ENCODE results near the gene RAB29. TPM values are rescaled to one million over a fixed set of nuclear protein-coding genes. Genes with fewer than 3 reads are reported as not detected.

The RAB29 gene
- polyA plus RNA-seq, 12 donors: 3.1 to 130 (median 3.5) TPM

- DNase-seq: no peak
Measured at GRCh38 chr1:205798577-205798976, 23.3 kb upstream of the RAB29 start.

DNA sequence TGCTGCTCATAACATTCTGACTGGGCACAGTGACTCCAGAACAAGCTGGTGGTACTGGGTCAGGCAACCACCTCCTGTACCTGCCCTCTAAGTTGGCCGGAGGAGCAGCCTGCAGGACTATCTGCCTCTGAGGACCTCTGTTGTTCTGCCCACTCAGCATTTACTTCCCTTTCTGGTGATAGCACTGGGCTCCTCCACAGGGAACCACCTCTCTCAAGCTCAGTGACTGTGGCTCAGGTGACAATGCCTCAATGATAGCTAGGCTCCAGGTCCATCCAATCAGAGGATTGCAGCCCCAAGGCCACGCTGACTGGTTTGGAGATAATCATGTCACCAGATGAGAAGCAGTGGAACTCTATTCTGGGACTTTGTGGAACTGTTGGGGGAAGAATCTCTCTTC, 21.9 kb upstream of the RAB29 start:
- DNase-seq: no peak

- no peak for DNase-seq
Measured at GRCh38 chr1:205794011-205794730, 18.9 kb upstream of the RAB29 start.

- DNase-seq: no peak
Measured at GRCh38 chr1:205792961-205793673, 17.8 kb upstream of the RAB29 start.

- DNase-seq: no peak
Measured at GRCh38 chr1:205792481-205792881, 17.2 kb upstream of the RAB29 start.

- peak; percentile 52 for DNase-seq
Measured at GRCh38 chr1:205791568-205792180, 16.4 kb upstream of the RAB29 start.

- DNase-seq: no peak
Measured at GRCh38 chr1:205787287-205787916, 12.1 kb upstream of the RAB29 start.

DNA sequence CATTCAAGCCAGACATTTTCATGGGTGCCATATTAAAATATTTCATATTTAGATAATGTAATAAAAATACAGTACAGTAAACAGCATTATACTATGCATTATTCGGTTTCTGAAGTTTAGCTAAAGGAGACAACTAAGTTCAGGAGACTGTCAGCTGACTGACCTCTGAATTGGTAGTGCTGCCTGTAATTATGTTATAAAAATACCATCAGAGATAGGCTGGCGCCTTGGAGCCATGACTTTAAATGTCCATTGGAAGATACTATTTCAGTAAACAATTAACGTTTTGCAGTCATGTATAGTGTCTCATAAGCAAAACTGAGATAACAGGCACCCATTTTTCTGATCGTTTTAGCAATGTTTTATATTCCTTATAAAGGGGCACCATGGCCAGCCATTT, 11.3 kb upstream of the RAB29 start:
- no peak for DNase-seq

DNA sequence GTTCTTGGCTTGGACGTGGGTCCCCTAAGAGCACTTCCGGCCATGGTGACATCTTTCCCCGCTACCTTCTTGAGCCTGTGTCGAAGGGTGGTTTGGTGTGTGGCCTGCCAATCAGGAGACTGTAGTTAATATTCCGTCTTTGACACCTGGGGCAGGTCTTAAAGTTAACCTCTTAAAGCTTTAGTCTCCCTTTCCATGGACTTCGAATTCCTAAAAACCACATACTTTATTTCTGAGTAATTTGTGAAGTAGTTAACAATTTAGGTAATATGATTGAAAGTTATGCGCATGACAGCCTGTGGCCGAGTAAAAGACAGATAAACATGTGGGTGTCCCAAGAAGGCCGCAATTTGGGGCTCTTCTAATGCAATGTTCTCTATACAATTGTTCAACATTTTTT, 10.2 kb upstream of the RAB29 start:
- DNase-seq: no peak

DNA sequence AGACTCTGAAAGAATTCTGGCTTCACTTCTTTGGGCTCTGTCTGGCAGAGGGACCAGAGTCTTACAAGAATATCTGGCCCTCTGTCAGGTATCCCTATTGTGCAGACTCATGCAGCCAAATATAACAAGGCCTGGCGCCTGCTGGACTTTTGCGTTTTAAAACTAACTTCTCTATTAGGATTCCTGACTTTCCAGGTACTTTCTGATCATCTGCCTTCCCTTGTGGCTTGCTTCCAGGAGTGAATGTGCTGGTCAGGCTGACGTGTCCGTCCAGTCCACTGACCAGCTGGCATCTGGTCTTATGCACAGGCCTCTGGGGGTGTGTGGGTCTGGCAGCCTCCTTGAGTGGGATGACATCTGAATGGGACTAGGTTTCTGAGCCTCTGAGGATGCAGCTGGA, 8.6 kb upstream of the RAB29 start:
- no peak for DNase-seq

- no peak for DNase-seq
Measured at GRCh38 chr1:205783433-205783795, 8.1 kb upstream of the RAB29 start.

DNA sequence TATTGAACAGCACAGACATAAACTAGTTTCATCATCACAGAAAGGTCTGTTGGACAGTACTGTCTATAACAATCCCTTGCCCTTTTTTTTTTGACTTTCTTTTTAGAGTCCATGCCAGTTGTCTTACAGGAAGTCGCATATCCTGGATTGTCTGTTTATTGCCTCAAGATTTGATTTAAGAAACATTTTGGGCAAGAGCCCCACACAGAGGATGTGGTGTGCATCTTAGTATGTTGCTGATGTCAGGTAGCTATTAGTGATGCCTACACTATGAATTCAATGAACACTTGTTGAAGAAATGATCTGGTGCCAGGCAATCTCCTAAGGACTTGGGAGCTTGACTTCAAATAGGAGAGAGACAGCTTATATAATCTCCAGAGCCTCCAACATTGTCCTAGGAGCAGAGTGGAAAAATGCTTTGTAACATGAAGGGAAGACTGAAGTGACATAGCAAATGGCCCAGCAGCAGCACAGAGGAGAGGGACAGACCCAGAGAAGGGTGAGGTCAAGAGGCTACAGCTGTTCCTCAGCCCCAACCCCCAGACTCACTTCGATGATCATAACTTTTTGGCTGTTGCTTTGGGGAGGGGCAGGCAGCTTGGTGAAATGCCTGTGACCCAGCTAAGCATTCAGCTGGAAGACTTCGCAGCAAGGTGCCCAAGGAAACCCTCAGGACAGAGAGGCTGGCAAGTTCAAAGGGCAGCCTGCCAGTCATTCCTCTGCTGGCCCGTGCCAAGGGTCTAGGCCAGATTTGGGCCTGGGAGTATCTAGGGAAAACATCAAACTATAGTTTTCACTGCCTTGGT, 7.5 kb upstream of the RAB29 start:
- no peak for DNase-seq

GRCh38 chr1:205780335-205780734, 5.1 kb upstream of the RAB29 start:
- DNase-seq: no peak

DNA sequence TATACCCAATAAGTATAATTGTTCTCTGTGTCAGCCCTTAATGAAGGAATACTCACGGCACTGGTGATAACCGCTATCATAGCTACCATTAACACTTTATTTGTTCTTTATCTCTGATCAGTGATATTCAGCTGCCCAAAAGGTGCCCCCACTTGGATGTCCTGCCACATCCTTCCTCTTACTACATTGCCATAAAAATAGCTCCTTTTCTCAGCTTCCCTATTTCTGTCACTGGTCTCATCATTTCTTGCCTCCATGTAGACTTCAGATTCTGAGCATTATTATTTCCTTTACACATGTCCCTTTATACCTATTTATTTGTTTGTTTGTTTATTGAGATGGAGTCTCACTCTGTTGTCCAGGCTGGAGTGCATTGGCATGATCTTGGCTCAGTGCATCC, 2.7 kb upstream of the RAB29 start:
- DNase-seq: no peak

DNA sequence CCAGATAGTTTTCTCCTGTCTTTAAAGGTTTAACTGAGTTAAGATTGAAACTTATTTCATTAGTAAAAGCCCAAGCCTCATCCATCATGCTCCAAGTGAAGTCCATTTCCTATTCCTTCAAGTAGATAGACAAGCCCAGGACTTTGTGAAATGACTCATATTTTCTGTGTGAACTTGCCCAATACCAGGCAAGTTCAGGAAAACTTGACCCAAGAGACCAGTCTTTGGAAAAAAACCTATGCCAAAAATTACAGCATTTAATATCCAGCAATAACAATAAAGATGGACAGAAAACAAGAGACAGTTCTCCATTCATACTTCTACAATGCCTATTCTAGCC, 405 bp upstream of the RAB29 start:
- DNase-seq: peak; percentile 43

DNA sequence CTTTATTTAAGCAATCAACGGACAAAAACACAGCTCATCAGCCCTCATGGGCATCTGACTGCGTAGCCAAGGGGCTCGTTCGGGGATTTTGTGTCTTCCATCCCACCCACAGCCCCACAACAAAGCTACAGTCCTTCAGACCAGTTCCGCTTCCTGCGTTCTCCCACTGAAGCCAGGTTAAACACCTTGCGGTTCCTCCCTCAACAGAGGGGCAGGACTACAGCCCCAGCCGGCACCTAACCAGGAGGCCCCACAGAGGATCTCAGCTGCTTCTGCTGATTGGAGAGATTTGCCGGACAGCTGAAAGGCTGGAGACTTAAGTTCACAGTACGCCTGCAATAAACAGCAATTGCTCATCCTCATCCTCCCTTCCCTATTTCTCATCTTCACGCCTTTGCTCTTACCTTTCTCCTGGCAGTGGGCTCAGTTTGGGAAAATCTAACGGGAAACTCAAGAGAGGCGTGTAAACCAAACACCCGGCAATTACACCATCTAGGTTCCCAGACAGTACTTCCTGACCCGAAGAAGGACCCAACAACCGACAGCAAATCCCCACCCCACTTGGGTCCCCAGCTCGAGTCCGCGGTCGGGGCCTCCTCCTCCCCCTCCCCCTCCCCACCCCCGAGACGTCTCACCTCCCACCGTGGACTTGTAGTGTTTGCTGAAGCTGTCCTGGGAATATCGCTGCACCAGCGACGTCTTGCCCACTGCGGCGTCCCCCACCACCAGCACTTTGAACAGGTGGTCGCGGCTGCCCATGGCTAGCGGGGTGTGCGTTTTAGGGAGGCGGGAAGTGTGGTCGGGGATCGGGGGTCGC, 876 bp downstream of the RAB29 start:
- DNase-seq: no peak

DNA sequence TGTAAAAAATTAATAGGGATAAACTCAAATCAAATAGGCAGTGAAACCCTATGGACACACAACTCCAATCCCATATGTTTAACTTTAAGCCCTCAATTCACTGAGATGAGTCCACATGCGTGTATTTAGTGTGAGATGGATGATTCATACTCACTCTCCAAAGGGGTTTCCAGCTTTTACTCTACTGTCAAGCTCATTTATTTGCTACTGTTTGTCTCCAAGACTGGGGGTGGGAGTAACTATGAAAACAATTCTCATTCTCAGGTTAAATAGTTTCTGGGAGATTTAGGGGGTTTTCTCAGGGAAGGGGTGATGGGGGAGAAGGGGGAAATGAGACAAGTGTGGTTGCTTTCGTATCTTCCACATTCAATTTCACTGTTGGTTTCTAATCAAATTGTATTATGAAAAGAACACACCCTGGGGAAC, 2.7 kb downstream of the RAB29 start:
- no peak for DNase-seq

DNA sequence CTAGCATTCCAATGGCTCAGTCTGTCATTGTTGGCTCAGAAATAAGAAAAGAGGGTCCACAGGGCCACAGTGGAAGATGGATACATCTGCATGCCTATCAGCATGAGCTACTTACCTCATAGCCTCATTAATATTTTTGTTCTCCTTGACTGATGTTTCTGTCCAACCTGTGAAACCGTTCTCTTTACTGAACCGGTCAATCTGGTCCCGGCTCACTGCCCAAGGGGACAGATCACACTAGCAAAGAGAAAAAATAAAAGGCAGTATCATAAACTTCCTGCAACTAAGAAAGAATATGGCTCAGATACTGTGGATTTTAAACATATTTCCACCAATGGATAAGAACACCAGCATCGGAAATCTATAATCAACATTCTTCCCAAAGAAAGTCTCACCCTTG, 4.7 kb downstream of the RAB29 start:
- no peak for DNase-seq

DNA sequence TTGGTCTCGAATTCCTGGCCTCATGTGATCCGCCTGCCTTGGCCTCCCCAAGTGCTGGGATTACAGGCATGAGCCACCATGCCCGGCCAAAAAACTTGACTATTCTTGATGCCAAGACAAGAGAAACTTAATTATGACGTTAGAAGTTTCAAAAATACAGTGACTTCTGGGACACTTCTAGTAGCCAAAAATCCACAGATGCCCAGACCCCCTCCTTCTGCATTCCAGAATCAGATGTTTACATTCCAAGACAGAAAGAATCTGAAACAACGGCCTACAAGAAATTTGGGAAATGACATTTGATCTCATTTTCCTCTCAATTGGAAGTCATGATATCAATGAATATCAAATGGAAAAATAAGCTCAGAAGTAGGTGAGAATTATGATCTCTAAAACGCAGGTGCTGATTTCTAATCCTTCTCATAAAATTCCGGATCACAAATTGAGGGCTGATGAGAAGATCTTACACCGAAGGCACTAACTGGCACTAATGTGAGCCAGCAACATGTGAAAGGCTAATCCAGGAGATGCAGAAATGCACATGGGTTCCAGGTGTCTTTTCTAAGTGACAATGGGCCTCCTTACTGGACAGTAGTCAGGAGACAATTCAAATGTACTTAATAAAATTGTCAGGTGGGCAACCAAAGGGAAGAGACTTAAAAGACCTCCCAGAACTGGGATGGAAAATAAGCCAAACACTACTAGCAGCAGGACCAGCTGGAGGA, 5.5 kb downstream of the RAB29 start:
- DNase-seq: no peak

DNA sequence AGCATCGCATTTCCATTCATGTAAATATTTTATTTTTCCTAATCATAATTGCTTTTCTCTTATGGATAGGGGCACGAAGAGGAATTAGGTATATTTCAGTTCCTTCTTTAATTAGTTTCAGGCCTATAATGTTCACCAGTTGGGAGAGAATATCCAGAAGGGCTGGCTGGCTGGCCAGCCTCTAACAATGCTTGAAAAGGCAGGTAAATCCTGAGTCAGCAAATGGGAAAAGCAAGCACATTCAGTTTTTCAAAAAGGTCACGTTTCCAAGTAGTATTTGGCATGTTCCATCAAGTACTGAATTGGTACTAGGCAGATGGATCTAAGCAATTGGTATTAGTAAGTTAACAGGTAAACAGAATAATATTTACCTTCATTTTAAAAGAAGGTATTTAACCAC, 8.0 kb downstream of the RAB29 start:
- no peak for DNase-seq

All from muscle of arm (tissue), 12 donors.